ENCODE results near the gene E2F4.

The E2F4 gene

DNA sequence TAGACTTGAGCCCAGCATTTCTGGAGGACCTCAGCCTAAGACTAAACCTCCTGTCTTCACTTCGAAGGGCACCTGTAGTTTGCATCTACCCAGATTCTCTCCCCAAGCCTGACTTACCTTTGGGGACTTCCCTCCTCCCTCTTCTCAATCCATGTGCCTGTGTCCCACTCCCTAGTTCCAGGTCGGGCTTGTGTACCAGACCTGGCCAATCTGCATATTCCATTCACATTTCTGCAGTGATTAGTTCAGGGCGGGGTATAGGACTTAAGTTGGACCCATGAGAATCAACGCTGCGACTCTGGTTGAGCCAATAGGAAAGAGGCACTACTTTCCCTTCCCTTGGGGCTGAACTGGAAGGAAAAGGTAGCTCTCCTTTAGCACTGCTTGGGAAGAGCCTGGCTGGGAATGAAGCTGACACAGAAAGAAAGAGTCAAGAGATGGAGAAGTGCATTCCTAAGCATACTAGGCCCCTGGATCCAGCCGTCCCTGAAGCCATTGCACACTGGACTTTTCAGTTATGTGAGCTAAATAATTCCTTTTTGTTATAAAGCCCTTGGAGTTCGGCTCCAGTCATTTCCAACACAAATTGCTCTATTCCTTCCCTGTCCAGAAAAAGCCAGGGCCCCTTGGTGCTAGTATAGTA lies 34.7 kb upstream of the E2F4 start:
- in situ Hi-C loops (cut with HindIII; ENCODE audit: low sequenced_read_pairs): no loop called here

DNA sequence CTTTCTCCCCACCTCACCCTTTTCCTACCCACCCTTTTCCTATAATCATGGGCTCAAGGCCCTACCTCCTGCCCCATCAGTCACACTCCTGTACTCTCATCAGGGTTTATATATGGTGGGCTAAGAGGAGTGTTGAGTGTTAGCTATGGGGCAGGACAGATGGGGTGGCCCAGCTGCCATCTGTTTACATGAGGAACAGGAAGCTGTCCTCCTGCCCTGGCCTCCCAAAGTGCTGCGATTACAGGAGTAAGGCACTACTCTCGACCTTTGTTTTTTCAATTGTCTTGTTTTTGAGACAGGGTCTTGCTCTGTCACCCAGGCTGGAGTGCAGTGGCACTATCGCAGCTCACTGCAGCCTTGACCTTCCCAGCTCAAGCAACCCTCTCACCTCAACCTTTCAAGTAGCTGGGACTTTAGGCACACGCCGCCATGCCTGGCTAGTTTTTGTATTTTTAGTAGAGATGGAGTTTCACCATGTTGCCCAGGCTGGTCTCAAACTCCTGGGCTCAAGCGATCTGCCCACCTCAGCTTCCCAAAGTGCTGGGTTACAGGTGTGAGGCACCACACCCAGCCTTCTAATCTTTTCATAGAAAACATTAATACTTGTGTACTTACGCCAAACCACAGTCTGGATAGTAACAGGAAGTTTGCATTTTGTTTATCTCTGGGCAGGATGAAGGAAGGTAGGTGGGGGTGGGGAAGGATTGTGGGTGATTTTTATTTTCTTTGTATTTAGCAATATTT lies 33.9 kb upstream of the E2F4 start:
- in situ Hi-C loops (cut with HindIII; ENCODE audit: low sequenced_read_pairs): no loop called here

DNA sequence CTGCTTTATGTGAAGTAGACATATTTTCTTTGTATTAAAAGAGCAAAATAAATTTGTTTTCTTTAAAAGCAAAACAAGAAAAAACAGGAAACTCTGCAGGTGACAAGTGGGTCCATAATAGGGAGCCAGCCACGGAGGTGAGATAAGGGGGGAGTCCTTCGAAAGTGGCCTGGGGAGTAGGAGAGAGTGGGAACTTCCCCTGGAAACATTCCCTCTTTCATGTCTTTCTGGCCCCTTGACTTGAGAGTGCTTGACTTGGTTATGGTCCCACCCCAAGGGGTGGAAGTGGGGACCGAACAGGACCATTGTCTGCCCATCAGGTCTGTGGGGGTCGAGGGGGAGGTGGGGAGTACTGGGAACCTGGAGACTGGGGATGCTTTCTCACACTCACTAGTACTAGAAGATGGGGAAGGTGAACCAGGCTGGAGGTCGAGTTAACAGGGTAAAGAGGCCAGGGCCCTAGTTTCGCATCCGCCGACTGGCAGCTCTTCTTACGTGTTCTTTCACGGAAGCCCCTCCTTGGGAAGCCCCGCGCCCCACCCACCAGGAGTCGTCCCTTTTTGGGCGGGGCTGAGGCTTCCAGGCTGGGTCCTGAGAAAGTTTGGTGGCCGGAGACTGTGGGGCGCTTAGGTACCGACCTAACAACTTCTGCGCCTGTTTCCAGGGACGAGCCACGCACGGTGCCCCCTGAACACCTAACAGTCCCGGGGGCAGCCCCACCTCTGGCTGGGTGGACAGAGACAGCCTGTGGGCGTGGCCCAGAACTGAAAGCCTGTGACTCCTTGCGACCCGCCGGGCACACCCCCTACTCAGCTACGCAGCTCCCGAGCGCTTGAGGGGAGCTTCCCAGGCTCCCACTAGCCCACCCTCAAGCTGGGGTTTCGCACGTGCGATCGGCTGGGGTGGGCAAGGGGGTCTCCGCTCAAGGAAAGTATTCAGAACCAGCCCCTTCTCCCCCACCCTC lies 33.0 kb upstream of the E2F4 start:
- in situ Hi-C loops (cut with HindIII; ENCODE audit: low sequenced_read_pairs): no loop called here

DNA sequence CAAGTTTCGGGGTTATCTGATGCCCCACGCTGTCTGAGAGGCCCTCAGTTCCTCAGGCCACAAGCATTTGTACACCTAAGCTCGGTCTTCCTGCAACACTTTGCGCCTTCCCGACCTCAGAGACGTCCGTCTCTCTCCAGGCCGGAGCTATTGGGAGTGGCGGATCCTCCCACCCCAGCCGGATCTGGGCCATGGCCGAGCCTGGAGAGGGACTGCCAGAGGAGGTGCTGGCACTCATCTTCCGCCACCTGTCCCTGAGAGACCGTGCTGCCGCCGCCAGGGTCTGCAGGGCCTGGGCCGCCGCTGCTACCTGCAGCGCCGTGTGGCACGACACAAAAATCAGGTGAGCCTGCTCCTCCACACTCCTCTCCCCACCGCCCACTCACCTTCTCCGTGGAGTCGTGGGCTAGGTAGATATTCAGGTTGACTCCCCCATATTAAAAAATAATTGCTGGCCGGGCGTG lies 30.3 kb upstream of the E2F4 start:
- in situ Hi-C loops (cut with HindIII; ENCODE audit: low sequenced_read_pairs): no loop called here

DNA sequence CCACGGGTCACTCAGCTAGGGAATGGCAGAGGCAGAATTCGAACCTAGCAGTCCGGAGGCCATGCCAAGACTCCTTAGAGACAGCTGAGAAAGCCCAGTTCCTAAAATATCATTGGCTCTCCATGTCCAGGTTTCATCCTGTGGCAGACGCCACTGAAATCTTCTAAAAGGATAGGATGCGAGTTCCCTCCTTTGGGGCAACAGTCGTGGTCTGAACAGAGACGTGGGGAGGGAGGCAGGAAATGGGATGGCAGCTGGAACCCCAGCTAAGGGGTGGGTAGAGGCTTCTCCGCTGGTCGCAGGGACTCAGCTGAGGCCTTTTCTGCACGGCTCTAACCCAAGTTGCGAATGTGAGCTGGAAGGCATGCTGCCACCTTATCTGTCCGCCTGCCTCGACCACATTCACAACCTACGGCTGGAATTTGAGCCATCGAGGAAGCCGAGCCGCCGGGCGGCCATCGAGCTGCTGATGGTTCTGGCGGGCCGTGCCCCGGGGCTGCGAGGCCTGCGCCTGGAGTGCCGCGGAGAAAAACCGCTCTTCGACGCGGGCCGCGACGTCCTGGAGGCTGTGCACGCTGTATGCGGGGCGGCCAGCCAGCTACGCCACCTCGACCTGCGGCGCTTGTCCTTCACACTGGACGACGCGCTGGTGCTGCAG lies 29.3 kb upstream of the E2F4 start:
- in situ Hi-C loops (cut with HindIII; ENCODE audit: low sequenced_read_pairs): no loop called here

DNA sequence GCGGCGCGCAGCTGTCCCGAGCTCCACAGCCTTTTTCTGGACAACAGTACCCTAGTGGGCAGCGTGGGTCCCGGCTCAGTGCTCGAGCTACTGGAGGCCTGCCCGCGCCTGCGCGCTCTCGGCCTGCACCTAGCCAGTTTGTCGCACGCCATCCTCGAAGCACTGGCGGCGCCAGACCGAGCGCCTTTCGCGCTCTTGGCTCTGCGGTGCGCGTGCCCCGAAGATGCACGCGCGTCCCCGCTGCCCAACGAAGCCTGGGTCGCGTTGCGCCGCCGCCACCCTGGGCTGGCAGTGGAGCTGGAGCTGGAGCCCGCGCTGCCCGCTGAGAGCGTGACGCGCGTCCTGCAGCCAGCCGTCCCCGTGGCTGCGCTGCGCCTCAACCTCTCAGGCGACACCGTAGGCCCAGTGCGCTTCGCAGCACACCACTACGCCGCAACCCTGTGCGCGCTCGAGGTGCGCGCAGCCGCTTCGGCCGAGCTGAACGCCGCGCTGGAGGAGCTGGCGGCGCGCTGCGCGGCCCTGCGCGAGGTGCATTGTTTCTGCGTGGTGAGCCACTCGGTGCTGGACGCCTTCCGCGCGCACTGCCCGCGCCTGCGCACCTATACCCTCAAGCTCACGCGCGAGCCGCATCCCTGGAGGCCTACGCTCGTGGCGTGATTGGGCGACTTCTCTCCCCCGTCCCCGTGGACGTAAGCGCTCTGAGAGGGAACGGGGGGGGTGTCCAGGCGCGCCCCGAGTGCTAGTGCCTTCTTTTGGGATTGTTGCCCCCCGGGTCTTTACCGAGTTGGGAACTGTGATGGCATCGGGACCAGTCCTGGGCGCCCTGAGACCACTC lies 28.6 kb upstream of the E2F4 start:
- in situ Hi-C loops (cut with HindIII; ENCODE audit: low sequenced_read_pairs): no loop called here

DNA sequence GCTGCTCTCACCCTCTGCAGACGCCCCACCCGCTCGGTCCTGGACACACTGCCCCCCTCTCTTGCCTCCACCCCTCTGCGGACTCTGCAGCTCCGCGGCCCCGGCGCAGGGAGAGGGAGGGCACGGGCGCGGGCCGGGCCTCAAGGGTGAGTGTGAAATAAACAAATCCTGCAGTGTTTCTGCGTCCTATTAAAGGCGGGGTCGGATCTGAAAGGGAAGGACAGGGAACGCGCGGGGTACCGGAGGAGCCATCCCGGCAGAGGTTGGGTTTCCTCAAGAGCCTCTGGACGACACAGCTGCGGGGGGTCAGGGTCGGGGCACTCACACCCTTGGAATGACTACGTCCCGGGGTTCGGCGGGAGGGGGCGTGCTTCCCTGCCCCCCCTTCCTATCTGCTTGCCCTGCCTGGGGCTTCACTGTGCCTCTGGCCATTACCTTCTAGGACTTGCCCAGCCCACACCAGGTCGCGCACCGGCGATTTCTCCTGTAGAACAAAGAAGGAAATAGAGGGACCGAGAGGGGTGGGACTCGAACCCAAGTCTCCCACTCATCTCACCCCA lies 27.9 kb upstream of the E2F4 start:
- in situ Hi-C loops (cut with HindIII; ENCODE audit: low sequenced_read_pairs): no loop called here

DNA sequence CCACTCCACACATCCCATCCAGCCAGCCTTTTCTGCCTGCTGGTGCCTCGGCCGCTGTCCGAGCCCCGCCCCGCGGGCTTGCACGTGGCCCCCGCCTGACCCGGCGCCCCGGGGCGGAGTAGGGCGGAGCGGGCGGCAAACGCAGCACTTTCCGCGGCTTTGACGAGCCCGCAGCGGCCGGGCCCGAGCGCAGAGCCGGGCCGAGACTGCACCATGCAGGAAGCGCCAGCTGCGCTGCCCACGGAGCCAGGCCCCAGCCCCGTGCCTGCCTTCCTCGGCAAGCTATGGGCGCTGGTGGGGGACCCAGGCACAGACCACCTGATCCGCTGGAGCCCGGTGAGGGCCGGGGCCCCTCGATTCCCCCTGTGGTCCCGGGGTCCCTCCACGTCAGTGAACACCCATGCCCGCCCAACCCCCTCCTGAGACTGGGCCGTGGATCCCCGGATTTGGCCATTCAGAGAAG lies 27.3 kb upstream of the E2F4 start, which contains the start of gene HSF4:
Gene HSF4, plus strand, starts transcription at position 147 of the 463 bp plus-strand sequence. Its CDS starts 67 bp downstream, at position 214.
- in situ Hi-C loops (cut with HindIII; ENCODE audit: low sequenced_read_pairs): loop anchor here (5.0 kb wide), 1 partner anchor 73 kb away; no protein-coding TSS in a partner anchor

DNA sequence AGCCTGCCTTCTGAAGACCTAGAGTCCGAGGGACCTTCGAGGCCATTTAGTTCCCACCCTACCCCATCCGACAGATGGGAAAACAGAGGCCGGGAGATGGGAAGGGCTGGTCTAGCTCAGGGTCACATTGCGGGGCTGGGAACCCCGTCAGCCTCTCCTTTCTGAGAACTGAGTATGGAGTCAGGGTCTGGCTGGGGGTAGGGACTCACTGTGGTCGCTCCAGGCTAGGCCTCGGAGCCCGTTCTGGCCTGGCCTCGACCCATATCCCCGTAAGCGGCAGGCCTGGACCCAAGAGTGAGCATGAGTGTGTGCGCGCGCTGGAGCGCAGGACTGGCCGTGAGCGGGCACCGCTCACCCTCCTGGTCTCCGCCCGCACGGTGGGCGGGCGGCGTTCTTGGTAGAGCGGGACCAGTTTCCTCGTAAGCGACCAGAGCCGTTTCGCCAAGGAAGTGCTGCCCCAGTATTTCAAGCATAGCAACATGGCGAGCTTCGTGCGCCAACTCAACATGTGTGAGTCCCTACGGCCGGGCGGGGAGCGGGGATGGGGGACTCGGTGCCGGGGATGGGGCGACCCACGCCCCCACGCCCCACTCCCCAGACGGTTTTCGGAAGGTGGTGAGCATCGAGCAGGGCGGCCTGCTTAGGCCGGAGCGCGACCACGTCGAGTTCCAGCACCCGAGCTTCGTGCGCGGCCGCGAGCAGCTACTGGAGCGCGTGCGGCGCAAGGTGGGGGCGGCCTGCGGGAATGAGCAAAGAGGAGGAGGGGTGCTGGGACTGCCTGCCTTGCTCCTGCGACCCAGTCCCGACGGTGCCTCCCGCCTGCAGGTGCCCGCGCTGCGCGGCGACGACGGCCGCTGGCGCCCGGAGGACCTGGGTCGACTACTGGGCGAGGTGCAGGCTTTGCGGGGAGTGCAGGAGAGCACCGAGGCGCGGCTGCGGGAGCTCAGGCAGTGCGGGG lies 26.6 kb upstream of the E2F4 start:
- in situ Hi-C loops (cut with HindIII; ENCODE audit: low sequenced_read_pairs): loop anchor here (5.0 kb wide), 1 partner anchor 72 kb away; no protein-coding TSS in a partner anchor

DNA sequence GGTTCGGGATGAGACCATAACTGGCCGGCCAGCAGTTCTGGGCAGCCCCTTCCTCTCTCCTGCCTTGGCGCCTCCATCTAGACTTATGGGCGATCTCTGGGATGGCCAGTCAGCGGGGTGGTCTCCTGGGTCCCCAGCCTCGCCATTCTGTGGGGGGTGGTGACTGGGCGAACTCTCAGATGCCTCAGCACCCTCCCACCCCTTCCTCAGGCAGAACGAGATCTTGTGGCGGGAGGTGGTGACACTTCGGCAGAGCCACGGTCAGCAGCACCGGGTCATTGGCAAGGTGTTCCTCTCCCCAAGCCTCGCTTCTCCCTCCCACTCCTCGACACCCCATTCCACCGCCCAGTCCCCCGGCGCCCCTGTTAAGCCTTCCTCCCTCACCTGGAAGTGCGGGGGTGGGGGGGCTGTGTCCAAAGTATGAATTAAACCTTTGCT lies 25.8 kb upstream of the E2F4 start:
- in situ Hi-C loops (cut with HindIII; ENCODE audit: low sequenced_read_pairs): loop anchor here (5.0 kb wide), 1 partner anchor 71 kb away; no protein-coding TSS in a partner anchor

DNA sequence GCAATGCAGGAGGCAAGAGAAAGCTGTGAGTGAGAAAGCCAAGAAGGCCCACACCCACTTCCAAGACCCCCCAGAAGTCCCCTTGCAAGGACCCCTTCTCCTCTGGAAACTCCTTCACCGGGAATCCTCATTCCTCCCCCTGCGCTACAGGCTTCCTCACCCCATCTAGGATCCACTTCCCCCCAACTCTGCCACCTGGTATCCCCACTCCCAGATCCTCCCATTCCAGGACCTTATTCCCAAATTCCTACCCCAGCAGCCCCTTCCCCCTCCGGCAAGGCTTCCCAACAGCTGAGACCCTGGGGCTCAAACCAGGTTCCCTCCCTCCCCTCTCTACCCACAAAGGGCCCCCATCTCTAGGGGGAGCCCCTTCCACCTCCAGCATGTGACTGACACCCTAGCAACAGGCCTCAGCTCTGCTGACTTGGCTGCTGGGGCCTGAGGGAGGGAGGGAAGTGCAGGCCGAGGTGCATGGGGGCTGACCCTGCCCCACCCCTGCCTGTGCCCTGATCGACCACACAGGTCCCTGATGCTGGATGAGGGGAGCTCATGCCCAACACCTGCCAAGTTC lies 25.3 kb upstream of the E2F4 start:
- in situ Hi-C loops (cut with HindIII; ENCODE audit: low sequenced_read_pairs): loop anchor here (5.0 kb wide), 1 partner anchor 71 kb away; no protein-coding TSS in a partner anchor

DNA sequence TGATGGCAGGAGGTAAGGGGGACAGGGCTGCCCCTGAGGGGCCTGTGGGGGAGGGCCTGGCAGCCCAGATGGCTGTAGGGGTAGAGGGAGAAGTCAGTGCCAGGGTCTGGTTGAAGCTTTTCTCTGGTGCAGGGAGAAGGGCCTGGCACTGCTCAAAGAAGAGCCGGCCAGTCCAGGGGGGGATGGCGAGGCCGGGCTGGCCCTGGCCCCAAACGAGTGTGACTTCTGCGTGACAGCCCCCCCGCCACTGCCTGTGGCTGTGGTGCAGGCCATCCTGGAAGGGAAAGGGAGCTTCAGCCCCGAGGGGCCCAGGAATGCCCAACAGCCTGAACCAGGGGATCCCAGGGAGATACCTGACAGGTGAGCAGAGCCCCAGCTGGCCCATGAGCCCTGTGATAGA lies 24.4 kb upstream of the E2F4 start:
- in situ Hi-C loops (cut with HindIII; ENCODE audit: low sequenced_read_pairs): loop anchor here (5.0 kb wide), 1 partner anchor 70 kb away; no protein-coding TSS in a partner anchor

DNA sequence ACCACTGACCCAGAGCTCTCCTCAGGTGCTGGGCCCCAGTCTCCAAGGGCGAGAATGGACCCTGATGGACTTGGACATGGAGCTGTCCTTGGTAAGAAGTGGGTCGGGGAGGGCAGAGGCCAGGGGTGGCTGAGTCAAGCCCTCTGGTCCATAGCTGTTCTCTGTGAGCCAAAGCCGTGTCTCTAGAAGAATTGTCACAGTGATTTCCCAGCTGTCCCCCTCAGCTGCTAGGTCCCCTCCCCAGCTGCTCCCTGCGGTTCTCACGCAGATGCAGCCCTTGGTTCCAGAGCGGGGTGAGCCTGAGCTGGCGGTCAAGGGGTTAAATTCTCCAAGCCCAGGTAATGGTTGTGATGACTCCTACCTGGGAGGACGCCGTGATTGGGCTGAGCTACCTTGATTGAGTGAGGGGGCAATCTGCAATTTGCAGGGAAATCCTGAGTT lies 22.9 kb upstream of the E2F4 start:
- in situ Hi-C loops (cut with HindIII; ENCODE audit: low sequenced_read_pairs): loop anchor here (5.0 kb wide), 1 partner anchor 68 kb away; no protein-coding TSS in a partner anchor

DNA sequence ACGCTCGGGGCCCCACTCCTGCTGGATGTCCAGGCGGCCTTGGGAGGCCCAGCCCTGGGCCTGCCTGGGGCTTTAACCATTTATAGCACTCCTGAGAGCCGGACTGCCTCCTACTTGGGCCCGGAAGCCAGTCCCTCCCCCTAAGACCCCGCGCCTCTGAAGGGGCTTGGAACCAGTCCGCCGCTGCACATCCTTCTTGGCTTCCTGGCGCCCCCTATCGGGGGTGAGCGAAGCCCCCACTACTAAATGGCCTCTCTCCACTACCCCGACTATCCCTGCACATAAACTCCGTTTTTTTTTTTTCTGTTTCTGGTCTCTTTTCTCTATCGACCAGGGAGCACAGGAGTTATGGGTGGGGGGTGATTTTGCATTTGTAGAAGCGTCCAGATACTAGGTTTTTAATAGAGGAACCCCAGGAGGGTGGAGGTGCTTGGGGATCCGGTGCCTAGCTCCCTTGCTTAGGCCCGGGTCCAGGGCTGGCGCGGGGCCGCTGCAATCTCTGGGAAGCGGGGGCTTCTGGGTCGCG lies 22.2 kb upstream of the E2F4 start:
- in situ Hi-C loops (cut with HindIII; ENCODE audit: low sequenced_read_pairs): loop anchor here (5.0 kb wide), 1 partner anchor 68 kb away; no protein-coding TSS in a partner anchor

DNA sequence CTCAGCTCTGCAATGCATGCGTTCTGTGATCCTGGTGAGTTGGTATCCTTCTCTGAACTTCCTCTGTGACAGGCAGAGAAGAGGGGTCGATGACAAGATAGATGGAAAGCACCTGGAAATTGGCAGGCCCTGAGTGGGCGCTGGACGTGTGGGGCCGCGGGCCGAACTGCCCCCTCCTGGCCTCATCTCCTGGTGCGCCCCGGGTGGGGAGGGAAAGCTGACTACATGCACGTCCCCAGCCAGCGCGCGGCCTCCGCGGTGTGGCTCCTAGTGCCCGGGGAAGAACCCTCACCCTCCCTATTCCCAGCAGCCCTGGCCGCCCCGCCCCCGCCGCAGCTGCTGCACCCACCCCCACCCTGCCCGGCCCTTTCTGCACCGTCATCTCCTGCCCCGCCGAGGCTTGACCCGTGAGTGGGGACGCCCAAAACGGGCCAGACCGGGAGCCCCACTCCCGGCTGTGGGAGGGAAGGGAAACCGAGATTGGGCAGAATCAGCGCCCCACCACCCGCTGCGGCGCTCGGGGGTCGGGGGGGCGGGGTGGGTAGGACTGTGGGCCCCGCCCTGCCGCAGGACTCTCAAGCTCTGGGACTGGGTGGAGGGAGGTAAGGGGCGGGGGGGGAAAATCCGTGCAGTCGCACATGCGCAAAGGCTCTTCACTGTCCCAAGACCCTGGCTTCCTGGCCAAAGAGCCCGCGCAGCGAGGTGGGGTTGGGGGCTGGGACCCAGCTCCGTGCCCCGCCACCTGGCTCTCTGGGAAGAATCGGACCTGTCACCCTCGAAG lies 21.6 kb upstream of the E2F4 start, which contains the start of gene NOL3:
Gene NOL3, plus strand, starts transcription at position 371 of the 781 bp plus-strand sequence.
- in situ Hi-C loops (cut with HindIII; ENCODE audit: low sequenced_read_pairs): no loop called here
